Renal cortical epithelial cell (primary cell): ENCODE results near the gene MLPH. TPM values are rescaled to one million over a fixed set of nuclear protein-coding genes. Genes with fewer than 3 reads are reported as not detected.

Experiments
- DNase-seq: peaks from one replicate; pipeline ENCODE4 v3.0.0-alpha.2; 2011; ENCODE audit warnings: low read depth
- total RNA-seq: library from RNA; depleted of rRNA; stranded (reverse); fragments of >200 nt; gene quantifications from 2 replicates; pipeline ENCODE4 v1.2.3, GENCODE V29; 2014

Gene MLPH
- total RNA-seq, 1 donor from 2014 or later = 24.6 TPM

DNA sequence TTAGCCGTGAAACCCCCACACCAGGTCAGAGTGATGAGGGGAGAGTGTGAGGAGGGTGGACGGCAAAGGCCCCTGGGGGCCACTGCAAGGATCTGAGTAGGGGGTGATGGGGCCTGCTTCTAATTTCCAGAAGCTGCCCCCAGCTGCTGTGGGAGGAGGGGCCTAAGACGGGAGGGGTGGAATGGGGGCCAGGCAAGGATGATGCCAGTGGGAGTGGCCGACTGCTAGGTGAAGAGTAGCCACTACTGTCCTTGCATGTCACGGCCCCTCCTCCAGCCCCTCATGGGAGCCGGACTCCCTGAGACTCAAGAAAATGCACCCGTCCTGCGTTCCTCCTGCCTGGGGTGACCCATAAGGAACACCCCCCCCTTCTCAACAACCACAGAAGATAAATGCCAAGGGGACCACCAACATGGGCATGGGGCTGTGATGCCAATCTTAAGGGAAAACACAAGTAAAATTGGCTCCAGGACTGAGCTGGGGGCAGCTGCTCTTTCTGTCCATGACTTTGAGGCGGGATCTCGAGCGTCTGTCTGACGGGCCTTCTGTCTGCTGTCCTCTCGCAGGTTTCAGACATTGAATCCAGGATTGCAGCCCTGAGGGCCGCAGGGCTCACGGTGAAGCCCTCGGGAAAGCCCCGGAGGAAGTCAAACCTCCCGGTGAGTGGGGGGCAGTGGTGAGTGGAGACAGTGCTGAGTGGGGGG lies 55.1 kb downstream of the MLPH start:
- DNase-seq = no peak

DNA sequence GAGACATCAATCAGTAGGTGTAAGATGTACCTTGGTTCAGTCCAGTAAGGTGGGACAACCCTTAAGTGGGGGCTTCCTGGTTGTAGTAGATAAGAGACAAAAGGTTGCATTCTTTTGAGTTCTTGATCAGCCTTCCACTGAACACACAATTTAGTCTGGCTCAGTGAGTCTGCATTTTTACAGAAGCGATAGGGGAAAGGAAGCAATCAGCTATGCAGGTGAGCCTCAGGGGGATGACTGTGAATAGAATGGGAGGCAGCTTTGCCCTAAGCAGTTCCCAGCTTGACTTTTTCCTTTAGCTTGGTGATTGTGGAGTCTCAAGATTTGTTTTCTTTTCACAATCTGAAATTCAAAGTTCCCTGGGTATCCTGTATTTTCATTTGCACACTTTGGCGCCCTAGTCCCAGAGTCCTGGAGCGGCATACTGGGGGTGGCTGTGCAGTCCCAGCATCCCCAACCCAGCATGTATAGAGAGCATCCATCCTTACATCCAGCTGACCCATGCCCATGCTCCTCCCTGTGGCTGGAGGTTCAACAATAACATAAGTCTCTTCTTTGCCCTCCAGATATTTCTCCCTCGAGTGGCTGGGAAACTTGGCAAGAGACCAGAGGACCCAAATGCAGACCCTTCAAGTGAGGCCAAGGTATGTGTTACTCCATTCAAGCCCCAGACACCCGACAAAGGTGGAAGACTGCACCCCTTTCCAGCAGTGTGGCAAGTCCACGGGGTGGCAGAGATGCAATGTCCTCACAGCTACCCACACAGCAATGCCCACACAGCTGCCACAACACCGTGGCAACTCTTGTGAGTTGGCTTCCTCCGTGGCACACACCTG lies 59.2 kb downstream of the MLPH start:
- DNase-seq = no peak

DNA sequence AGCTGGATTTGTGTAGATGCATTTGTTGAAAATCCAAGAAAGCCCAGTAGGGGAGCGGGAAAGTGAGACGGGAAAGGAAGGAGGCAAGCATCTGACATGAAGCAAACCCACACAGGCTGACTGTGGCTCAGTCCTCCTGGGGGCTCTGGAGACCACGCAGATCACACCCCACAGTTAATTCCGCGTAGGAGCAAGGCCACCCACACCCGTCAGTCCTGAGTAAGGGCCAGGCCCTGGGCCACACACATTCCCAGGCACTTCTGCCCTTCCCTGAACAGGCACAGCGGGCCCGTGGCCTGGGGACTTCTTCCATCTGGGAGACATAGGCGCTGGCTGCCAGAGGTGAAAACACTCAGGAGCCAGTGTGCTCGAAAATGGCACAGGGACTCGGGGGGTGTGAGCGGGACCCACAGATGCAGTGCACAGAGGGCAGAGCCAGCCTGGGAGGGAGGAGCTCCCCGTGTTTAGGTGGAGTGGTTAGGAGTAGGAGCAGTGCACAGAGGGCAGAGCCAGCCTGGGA lies 59.9 kb downstream of the MLPH start:
- DNase-seq = no peak

DNA sequence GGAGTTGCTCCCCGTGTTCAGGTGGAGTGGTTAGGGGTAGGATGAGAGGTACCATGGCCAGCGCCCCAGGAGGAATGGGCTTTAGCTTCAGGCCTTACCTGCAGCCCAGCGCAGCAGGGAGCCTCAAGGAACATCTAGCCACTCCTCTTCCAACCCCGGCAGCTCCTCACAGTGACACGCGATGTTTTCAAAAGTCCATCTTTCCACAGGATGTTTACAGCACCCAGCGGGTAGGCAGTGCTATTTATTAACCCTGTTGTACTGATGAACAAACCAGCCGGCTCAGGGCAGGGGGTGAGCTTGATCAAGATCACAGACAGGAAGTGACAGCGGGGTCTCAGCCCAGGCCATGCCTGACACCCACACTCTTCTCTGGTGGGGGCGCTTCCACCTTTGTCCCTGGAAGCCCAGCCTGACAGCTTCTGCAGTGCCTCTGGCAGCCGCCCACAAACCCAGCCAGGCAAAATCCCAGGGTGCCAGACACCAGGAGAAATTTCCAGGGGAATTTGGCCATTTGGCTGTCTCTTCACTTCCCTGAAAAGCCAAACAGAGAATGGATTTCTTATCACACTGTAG lies 60.9 kb downstream of the MLPH start:
- DNase-seq = peak; percentile 53

DNA sequence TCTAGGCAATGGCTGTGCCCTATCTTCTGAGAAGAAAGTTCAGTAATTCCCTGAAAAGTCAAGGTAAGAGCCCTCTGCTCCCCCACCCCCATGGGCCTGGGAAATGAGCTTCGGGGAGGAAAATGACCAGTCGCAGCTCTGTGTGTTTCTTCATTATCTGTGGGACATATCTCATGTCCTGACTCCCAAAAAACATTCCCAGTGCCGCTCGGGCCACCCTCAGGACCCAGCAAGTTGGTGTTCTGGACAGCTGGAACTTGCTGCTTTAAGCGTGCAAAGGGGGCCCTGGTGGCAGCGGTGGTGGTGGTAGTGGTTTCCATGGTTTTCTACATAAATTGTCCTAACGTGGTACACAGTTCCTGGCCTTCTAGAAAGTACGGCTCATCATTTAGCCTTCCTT lies 62.2 kb downstream of the MLPH start:
- no peak for DNase-seq

DNA sequence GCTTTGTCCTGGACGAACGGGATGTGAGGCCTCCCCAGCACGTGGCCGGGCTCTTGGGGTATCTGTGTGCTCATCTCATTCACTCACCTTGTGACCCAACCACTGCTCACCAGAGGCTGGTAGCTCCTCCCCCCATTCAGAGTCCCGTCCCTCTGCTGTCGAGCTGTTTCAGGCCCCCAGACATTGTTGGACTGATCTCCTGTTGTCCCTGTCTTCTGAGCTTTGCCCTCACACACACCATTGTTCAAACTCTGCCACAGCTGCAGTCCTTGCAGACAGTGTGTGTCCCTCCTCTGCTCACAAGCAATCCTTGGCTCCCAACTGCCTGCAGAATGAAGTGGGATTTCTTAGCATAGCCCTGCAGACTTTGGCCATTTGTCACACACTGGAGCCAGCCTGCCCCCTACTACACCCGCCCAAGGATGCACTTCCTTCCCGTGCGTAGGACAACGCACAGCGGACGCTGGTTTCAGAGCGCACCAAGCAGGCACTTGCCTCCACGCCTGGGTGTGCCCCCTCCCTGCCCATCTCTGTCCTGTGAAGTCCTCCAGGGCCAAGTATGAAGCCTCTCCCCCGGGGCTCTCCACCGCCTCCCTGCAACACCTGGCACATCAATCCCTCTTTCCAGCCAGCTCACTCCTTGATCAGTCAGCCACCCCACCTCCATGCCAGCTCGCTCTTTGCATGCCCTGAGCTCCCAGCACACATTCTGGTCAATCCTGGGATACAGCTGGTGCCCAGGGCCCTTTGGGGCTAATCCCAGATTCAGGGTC lies 62.8 kb downstream of the MLPH start:
- no peak for DNase-seq

DNA sequence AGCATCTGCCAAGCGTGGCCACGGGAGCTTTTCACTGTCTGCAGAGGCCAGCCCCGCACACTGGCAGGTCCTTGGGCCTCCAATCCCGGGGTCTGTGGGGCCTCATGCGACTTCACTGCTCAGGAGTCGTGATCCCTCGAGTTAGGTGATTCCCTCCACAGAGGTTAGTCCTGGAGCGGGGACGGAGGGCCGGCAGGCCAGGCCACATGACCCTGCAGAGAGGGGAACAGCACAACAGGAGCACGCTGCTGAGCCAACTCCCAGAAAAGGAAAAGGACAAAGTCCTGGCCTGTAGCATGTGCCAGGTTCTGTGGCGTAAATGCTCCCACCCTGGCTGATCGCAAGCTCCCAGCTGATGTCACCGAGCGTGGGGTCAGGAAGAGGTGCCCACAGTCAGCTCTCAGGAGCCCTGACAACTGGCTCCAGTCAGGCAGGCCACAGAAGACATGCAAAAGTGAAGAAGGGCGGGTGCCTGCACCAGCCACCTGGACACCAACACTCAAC lies 64.1 kb downstream of the MLPH start:
- DNase-seq = no peak

DNA sequence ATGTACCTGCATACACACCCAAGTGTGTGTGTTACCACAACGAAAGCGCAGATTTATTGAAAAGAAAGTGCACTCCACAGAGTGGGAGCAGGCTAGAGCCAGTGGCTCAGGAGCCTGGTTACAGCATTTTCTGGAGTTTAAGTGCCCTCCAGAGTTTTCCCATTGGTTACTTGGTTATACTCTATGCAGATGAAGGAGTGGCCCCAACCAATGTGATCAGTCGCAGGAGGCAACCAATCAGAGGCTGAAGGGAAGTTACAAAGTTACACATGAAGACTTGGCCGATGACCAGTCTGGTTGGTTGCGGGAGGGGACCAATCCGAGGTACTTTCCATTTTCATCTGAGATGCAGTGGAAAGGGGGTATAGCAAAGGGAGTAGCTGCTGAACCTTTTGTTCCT lies 65.9 kb downstream of the MLPH start:
- no peak for DNase-seq

DNA sequence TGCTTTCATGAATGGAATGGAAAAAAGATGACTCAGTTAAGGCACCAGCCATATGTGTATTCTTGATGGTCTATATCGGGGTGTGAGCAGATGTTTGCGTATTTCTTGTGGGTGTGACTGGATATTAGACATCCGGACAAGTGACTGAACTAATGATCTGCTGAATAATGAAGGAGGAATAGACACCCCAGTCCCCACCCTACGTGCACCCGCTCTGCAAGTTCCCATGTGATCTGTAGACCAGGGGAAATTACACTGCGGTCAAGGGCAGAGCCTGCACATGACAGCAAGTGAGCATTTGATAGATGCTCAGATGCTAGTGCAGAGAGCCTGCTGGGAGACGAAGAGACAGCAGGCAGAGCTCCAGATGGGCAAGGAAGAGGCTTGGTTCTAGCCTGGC lies 66.9 kb downstream of the MLPH start:
- no peak for DNase-seq

DNA sequence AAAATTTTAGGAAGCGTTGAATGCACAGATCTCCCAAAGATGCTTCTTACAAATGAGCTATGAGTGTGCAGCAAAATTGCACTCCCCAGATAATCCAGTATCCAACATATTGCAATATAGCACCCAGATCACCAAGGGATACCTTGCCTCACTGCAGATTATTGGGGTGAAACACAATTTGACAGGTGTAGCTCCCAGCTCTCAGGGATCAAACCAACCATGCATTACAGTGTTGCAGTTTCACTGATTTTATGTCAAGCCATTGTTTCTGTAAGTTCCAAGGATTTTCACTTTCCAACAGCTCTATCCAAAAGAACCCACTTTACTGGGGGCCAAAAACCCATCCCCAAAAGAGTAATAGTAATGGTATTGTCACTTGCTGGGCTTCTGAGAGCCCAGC lies 68.5 kb downstream of the MLPH start:
- no peak for DNase-seq

DNA sequence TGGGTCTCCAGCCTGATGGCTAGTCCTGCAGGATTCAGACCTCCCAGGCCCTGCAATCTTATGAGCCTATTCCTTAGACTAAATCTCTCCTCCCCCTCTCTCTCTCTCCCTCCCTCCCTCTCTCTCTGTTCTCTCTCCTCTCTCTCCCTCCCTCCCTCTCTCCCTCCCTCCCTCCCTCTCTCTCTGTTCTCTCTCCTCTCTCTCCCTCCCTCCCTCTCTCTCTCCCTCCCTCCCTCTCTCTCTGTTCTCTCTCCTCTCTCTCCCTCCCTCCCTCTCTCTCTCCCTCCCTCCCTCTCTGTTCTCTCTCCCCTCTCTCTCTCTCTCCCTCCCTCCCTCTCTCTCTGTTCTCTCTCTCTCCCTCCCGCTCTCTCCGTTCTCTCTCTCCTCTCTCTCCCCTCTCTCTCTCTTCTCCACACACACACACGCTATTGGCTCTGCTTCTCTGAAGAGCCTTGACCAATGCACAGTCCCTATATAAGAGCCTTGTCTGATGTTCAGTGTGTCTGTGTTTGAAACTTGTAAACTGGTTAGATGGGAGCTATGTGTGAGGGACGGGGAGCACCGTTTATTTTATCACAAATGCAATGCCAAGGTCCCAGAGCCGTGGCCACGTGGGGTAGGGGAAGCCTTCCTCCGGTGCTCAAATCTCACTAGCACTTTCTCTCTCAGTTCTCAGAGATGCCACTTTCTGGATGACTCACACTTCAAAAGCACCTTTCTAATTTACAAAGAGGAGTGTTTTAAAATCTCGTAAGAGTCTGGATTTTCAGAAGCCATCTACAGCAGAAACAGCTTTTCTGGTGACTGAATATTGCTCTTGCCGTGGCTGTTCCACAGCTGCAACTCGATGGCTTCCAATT lies 70.0 kb downstream of the MLPH start:
- no peak for DNase-seq

DNA sequence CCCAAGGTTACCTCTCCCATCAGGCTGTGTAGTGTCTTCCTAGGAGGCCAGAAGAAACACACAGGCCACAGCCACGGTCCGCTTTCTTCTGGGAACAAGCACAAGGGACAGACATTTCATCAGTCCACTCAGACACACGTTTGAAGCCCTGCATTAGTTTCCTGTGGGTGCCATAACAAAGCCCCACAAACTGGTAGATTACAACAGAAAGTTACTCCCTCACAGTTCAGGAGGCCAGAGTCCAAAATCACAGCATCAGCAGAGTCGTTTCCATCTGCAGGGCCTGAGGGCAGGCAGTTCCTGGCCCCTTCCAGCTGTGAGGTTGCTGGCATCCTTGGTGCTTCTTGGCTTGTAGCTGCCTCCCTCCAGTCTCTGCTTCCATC lies 70.6 kb downstream of the MLPH start:
- no peak for DNase-seq

DNA sequence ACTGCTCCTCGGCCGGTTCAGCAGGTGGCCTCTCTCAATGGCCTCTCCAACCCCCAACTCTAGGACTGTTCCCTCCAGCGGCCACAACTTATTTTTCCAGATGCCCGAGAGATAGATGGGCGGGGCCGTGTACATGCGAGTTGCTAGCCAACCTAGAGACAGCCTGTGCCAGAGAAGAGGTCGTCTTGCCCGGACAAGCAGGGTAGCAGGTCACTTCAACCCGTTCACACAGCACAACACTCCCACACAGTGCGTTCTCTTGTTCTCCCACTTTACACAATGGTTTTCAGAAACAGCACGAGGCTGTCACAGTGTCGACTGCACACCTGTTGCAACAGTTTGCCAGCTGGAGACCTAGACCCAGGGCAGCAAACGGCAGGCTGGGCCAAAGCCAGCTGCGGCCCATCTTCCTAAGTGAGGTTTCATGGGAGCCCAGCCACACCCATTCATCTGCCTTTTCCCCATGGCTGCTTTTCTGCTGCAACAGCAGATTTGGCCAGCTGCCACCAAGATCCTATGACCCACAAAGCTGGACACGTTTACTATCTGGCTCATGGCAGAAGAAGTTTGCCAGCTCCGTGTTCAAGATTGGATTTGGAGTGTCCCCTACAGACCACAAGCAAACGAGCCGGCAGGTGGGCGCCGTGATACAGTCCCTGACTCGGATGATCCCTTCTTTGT lies 72.0 kb downstream of the MLPH start:
- DNase-seq = peak; percentile 78

DNA sequence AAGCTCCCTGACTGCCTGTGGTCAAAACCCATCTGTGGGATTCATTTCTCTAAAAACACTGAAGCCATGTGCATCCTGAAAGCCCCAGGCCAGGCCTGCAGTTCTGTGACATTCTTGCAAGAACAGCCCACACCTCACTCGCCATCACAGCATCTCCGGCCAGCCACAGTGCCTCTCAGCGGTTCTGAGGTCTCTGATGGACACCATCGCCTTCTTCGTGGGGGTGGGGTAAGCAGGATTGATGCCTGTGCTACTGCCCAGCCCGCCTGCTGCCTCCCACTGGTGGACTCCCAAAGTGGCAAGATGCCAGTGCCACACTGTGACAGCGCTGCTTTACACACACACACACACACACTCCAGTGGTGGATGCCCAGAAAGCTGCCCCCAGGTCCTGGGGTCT lies 74.2 kb downstream of the MLPH start:
- DNase-seq = no peak

DNA sequence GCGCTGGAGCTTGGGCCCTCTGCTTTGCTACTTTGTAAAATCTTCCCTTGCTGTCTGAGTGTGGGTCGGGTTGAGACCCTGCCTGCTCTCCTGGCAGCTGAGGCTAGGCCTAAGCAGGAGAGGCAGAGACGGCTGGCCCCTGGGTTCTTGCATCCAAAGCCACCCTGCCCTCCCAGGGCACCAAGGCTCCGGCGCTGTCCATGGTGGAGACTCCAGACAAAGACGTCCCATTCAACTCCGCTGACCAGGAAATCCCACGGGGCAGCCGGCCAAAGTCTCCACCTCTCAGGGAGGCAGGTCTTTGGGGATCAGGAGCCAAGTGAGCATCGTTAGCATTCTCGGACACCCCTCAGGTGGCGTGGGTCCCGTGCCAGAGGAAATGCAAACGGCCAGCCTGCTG lies 76.8 kb downstream of the MLPH start:
- DNase-seq = peak; percentile 30

DNA sequence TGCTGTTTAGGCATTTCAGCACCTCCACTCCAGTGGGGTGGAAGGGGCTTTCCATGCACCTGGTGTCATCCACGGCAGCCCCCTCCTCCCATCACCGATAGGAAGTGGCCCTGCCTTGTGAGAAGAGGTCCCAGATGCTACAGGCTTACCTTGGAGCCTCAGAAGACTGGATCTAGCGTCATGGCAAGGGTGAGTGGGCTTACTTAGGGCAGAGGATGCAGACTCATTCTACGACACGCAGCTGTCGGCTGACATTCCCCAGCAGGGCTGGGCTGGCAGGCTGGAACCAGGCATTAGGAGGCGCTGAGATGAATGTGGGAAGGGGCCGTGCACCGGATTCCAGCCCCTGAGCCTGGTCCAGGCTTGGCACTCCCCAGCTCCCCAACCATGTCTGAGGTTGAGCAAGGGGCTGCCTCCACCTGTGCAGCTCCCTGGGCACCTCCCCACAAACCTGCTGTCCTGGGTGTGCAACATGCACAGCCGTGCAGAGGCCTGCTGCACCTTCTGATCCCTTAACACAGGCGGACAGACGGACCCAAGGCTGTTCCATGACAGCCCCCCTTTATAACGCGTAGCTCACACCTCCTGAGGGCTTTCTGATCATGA lies 77.6 kb downstream of the MLPH start:
- no peak for DNase-seq

DNA sequence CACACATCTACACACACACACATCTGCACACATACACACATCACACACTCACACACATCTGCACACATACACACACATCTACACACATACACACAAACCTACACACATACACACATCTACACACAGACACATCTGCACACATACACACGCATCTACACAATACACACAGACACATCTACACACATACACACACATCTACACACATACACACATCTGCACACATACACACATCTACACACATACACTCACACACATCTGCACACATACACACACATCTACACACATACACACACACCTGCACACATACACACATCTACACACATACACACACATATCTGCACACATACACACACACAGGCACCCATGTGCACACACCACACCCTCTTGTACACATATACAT lies 78.9 kb downstream of the MLPH start:
- DNase-seq = no peak

DNA sequence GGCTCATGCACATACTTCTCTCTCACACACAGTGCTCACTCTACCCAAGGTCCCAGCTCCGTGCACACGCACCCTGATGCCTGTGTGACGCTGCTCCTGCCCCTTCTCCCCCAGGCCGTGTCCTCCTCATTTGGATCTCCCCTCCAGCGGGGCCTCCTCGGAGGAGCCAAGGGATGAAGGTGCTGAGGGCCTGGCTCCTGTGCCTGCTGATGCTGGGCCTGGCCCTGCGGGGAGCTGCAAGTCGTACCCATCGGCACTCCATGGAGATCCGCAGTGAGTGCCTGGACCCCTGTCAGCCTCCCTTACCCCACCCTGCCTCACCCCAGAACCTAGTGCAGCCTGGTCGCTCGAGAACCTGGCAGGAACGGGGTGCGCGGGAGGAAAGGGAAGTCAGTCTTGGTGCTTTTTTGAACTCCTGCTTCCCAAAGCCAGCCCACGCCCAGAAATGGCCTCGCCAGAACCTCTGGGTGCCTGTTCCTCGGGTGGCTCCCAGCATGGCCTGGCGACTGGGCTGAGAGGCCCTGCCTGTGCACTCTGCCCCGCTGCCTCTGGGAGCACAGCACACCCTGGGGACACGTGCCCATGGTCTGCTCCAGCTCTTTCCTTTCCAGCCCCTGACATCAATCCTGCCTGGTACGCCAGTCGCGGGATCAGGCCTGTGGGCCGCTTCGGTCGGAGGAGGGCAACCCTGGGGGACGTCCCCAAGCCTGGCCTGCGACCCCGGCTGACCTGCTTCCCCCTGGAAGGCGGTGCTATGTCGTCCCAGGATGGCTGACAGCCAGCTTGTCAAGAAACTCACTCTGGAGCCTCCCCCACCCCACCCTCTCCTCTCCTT lies 79.6 kb downstream of the MLPH start, which contains the start of gene PRLH:
PRLH (plus strand) TSS at position 174 of the 835 bp plus-strand sequence; CDS start at position 174, 0 bp downstream.
- DNase-seq = no peak
